Vagina (tissue), 2 donors: ENCODE measurements around the gene PCK1. TPM values are rescaled to one million over a fixed set of nuclear protein-coding genes. Genes with fewer than 3 reads are reported as not detected.

Experiments
- DNase-seq, 2 donors: peaks; one replicate each; pipeline ENCODE4 v3.0.0-alpha.2; 2017; ENCODE audit errors: extremely low spot score in 2 of 2
- H3K27ac ChIP-seq: fragments of 200-600 bp; sonication (generic); one replicate; pipeline ENCODE4 v1.5.1; 2019
- H3K27me3 ChIP-seq: fragments of 200-600 bp; sonication (generic); one replicate; pipeline ENCODE4 v1.5.1; 2019
- H3K36me3 ChIP-seq, 2 donors: fragments of 200-600 bp; sonication (generic); one replicate each; pipeline ENCODE4 v1.5.1; 2017 to 2019
- H3K4me1 ChIP-seq: fragments of 200-600 bp; sonication (generic); one replicate; pipeline ENCODE4 v1.5.1; 2019
- H3K4me3 ChIP-seq, 2 donors: fragments of 200-600 bp; sonication (generic); 1 replicate in 1 of 2; 2 replicates in 1 of 2; pipeline ENCODE4 v1.5.1; 2016 to 2019
- H3K9me3 ChIP-seq: fragments of 200-600 bp; sonication (generic); one replicate; pipeline ENCODE4 v1.5.1; 2019
- POLR2A ChIP-seq, 2 donors: fragments of 450-650 bp; IDR thresholded peaks; one replicate each; pipeline ENCODE4 v1.6.1; 2017; ENCODE audit warnings: antibody characterized with exemption in 2 of 2, mild to moderate bottlenecking in 2 of 2, moderate library complexity in 2 of 2
- POLR2AphosphoS5 ChIP-seq, 2 donors: sonication (generic); formaldehyde crosslinking; IDR thresholded peaks; one replicate each; pipeline ENCODE4 v1.9.0; 2017; ENCODE audit warnings: antibody characterized with exemption in 2 of 2, mild to moderate bottlenecking in 2 of 2, low read depth in 1 of 2; ENCODE audit not compliant: insufficient read depth in 1 of 2
- intact Hi-C: fragments of 100-400 bp; cut with DNase I; formaldehyde crosslinking; loops from one replicate; pipeline ENCODE4 v1.15.1; 2023
- total RNA-seq: library from RNA; depleted of rRNA; stranded (reverse); fragments of >200 nt; gene quantifications from one replicate; pipeline ENCODE4 v1.2.3, GENCODE V29; 2016
- TF ChIP-seq, protein P1 (sequence below), 3 experiments: fragments of 450-650 bp in 2 of 3; fragments of 200-600 bp in 1 of 3; sonication (generic) in 1 of 3; IDR thresholded peaks; one replicate each; pipeline ENCODE4 v1.5.1; 2017 to 2019; ENCODE audit warnings: antibody characterized with exemption in 3 of 3, mild to moderate bottlenecking in 2 of 3, moderate library complexity in 2 of 3

PCK1 gene
- total RNA-seq, 1 donor from 2014 or later = 13.0 TPM

DNA sequence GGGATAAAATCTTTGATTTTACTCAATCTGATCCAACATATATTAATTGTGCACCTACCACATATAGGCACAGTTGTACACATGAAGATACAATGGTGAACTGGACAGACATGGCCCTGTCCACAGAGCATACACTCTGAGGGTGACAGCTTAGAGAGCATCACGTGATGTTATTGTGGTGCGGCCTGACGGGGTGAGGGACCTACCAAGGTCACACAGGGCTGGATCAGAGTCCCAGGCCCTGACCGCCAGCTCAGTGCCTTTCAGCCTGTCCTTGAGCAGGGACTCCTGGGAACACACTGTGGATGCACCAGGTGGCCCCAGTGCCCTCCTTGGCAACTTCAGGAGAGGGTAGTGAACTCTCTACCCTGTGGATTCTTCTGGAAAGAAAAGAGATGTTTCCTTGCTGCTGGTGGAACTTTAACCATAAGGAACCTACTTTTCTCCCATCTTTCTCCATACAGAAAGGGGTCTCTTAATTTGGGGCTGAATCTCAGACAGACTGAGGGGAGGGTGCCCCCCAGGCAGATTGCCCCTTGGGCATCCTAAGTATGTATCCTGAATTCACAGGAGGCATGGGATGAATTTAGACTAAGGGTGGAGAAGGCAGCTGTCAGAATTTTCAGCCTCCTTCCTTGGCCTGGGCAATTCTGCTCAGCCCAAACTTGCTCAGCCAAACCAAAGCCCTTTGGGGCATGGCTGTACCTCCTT is 26.5 kb downstream of the PCK1 start:
- H3K27me3 ChIP-seq = no peaks in the 10 kb centered on the region
- TF ChIP-seq POLR2AphosphoS5 (IDR thresholded peaks at IDR 0.05; ENCODE audit: insufficient read depth in 1 of 2, low read depth in 1 of 2) = no peak
- TF ChIP-seq, protein P1, sequence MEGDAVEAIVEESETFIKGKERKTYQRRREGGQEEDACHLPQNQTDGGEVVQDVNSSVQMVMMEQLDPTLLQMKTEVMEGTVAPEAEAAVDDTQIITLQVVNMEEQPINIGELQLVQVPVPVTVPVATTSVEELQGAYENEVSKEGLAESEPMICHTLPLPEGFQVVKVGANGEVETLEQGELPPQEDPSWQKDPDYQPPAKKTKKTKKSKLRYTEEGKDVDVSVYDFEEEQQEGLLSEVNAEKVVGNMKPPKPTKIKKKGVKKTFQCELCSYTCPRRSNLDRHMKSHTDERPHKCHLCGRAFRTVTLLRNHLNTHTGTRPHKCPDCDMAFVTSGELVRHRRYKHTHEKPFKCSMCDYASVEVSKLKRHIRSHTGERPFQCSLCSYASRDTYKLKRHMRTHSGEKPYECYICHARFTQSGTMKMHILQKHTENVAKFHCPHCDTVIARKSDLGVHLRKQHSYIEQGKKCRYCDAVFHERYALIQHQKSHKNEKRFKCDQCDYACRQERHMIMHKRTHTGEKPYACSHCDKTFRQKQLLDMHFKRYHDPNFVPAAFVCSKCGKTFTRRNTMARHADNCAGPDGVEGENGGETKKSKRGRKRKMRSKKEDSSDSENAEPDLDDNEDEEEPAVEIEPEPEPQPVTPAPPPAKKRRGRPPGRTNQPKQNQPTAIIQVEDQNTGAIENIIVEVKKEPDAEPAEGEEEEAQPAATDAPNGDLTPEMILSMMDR (IDR thresholded peaks at IDR 0.05) = no peak
- no peak for TF ChIP-seq POLR2A (IDR thresholded peaks at IDR 0.05)
- no peak overlapping the region for H3K4me3 ChIP-seq
- no peaks in the 10 kb centered on the region for H3K9me3 ChIP-seq
- intact Hi-C loops = no loop called here
- H3K27ac ChIP-seq = no peak overlapping the region
- no peak for DNase-seq
- H3K4me1 ChIP-seq = peaks cover 11% of the 10 kb centered on the region
- H3K36me3 ChIP-seq = no peaks in the 10 kb centered on the region

DNA sequence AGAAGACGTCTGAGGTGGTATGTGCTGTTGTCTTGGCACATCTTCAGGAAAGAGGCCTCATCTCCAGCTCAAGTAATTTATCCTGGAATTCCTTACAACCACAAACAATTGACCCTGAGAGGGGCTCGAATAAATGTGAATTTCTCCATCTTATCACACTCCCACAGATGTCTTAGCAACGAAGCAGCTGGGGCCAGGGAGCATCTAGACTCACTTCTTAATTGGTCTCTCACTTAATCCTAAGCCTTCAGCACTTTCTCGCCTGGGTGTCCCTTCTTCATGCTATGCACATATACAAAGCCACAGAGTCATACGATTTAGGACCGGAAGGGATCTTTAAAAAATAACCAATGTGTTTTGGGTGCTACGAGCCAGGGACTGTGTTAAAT is 27.1 kb downstream of the PCK1 start:
- Histone ChIP-seq H3K36me3 (no peaks in the 10 kb centered on the region), H3K4me3 (no peak overlapping the region), H3K4me1 (peaks cover 6% of the 10 kb centered on the region), H3K9me3 (no peaks in the 10 kb centered on the region), H3K27ac (no peak overlapping the region), H3K27me3 (no peaks in the 10 kb centered on the region)
- TF ChIP-seq POLR2AphosphoS5 (IDR thresholded peaks at IDR 0.05; ENCODE audit: insufficient read depth in 1 of 2, low read depth in 1 of 2) = no peak
- TF ChIP-seq, protein P1 (IDR thresholded peaks at IDR 0.05) = no peak
- TF ChIP-seq POLR2A (IDR thresholded peaks at IDR 0.05) = no peak
- no peak for DNase-seq
- intact Hi-C loops = no loop called here

DNA sequence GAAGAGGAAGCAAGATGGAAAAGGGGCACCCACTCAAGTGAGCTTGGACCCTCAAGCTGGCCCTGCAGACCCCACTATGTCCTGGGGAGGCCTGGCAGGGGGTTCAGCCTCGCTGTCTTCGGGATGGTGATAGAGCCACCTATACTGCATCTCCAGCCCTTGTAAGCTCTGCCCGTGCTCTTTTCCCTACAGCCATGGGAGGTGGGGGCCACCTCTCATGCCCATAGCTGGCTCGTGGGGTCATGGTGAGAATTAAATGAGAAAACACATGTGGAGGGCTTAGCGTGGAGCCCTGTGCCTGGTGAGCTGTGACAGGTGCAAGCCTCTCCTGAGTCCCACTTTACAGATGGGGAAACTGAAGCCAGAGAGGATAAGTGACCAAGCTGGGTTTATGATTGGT is 27.7 kb downstream of the PCK1 start:
- DNase-seq = no peak
- H3K9me3 ChIP-seq = no peaks in the 10 kb centered on the region
- no peaks in the 10 kb centered on the region for H3K27me3 ChIP-seq
- no peak overlapping the region for H3K27ac ChIP-seq
- H3K4me1 ChIP-seq = no peaks in the 10 kb centered on the region
- H3K4me3 ChIP-seq = no peak overlapping the region
- TF ChIP-seq POLR2A (IDR thresholded peaks at IDR 0.05) (no peak), POLR2AphosphoS5 (IDR thresholded peaks at IDR 0.05; ENCODE audit: insufficient read depth in 1 of 2, low read depth in 1 of 2) (no peak)
- TF ChIP-seq, protein P1 (IDR thresholded peaks at IDR 0.05) = no peak
- H3K36me3 ChIP-seq = no peaks in the 10 kb centered on the region
- intact Hi-C loops = no loop called here

DNA sequence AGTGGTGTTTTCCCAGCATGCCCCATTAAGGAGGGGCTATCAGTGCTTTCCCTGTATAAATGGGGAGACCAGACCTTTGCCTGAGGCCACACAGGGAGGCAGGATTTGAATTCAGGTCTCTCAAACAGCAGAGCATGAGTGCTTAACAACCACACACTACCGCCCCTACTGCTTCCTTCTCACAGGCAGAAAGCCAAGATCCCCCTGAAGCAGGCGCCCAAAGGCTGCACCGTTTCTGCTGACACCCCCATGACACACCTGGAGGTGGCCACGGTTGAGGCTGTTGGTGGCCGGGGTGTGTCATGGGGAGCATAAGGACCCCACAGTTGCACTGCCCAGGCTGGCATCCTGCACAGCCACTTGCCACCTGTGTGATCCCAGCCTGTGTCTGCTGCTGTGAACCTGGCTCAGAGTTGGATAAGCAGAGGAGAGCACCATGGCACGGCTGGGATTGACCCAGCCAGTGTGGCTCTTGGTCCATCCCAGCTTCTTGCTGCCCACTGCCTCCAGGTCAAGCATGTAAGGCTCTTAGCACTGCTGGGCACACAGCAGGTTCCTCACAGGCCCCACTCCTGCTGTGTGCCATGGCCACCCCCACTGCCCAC is 28.3 kb downstream of the PCK1 start:
- no peak for TF ChIP-seq POLR2AphosphoS5 (IDR thresholded peaks at IDR 0.05; ENCODE audit: insufficient read depth in 1 of 2, low read depth in 1 of 2)
- TF ChIP-seq POLR2A (IDR thresholded peaks at IDR 0.05) = no peak
- TF ChIP-seq, protein P1 (IDR thresholded peaks at IDR 0.05) = no peak
- Histone ChIP-seq H3K9me3 (no peaks in the 10 kb centered on the region), H3K4me1 (no peaks in the 10 kb centered on the region), H3K27me3 (no peaks in the 10 kb centered on the region), H3K4me3 (no peak overlapping the region), H3K36me3 (no peaks in the 10 kb centered on the region), H3K27ac (no peak overlapping the region)
- no peak for DNase-seq
- intact Hi-C loops = no loop called here
